Gastroesophageal sphincter (tissue), 3 donors: Measurements from ENCODE around the gene MAP4K4.

ENCODE experiments used
- CTCF ChIP-seq, 4 experiments: fragments of 200-600 bp in 2 of 4; fragments of 450-650 bp in 2 of 4; sonication (generic) in 1 of 4; IDR thresholded peaks; one replicate each; pipeline ENCODE4 v1.5.1; 2017 to 2019; ENCODE audit warnings: antibody characterized with exemption in 4 of 4, mild to moderate bottlenecking in 2 of 4, moderate library complexity in 2 of 4
- EP300 ChIP-seq: sonication (generic); formaldehyde crosslinking; IDR thresholded peaks from one replicate; pipeline ENCODE4 v1.6.1; 2017; ENCODE audit warnings: antibody characterized with exemption, mild to moderate bottlenecking
- POLR2A ChIP-seq, 2 donors: fragments of 450-650 bp; IDR thresholded peaks; one replicate each; pipeline ENCODE4 v1.6.1; 2017; ENCODE audit warnings: antibody characterized with exemption in 2 of 2, mild to moderate bottlenecking in 2 of 2, moderate library complexity in 1 of 2
- POLR2AphosphoS5 ChIP-seq: sonication (generic); formaldehyde crosslinking; IDR thresholded peaks from one replicate; pipeline ENCODE4 v1.6.1; 2017; ENCODE audit warnings: antibody characterized with exemption

GRCh38 chr2:101921953-101922325, 224.4 kb downstream of the MAP4K4 start:
- TF ChIP-seq CTCF (IDR thresholded peaks at IDR 0.05) (no peak), EP300 (no peak), POLR2A (IDR thresholded peaks at IDR 0.05) (no peak), POLR2AphosphoS5 (no peak)
